Upper lobe of right lung (tissue), 1 donor: ENCODE data around the gene YAP1. TPM values are rescaled to one million over a fixed set of nuclear protein-coding genes. Genes with fewer than 3 reads are reported as not detected.

Experiments
- ATAC-seq: fragments of 200-7000 bp; cut with Tn5 transposase; one replicate; pipeline ENCODE4 v1.9.1; 2020; ENCODE audit warnings: mild to moderate bottlenecking, moderate library complexity
- DNase-seq: peaks from one replicate; pipeline ENCODE4 v3.0.0-alpha.2; 2020
- H3K27ac ChIP-seq: fragments of 200-600 bp; one replicate; pipeline ENCODE4 v1.8.0; 2022
- H3K27me3 ChIP-seq: fragments of 200-600 bp; one replicate; pipeline ENCODE4 v1.8.0; 2022; ENCODE audit warnings: mild to moderate bottlenecking
- H3K36me3 ChIP-seq: fragments of 200-600 bp; one replicate; pipeline ENCODE4 v1.8.0; 2022
- H3K4me1 ChIP-seq: fragments of 200-600 bp; one replicate; pipeline ENCODE4 v1.8.0; 2022
- H3K4me3 ChIP-seq: fragments of 200-600 bp; one replicate; pipeline ENCODE4 v1.8.0; 2022; ENCODE audit warnings: mild to moderate bottlenecking
- H3K9me3 ChIP-seq: fragments of 200-600 bp; one replicate; pipeline ENCODE4 v1.8.0; 2022
- CTCF ChIP-seq: fragments of 200-600 bp; IDR thresholded peaks from one replicate; pipeline ENCODE4 v1.8.0; 2022; ENCODE audit warnings: antibody characterized with exemption
- intact Hi-C: fragments of 100-400 bp; cut with DNase I; formaldehyde crosslinking; loops from one replicate; pipeline ENCODE4 v1.11.0; 2022
- total RNA-seq: library from RNA; stranded (reverse); fragmentation: NEBNext Ultra II Directional; extraction: Animal tissue kit (Norgen Biotek cat#: 25700); gene quantifications from one replicate; pipeline ENCODE4 v1.2.1, GENCODE V29; 2021
- donor health status: DM: no; HTN: yes; CAD: no; lungs with severe emphysema.

YAP1 gene
- total RNA-seq, 1 donor from 2014 or later, result 127 TPM

- no peak overlapping the region for H3K4me3 ChIP-seq
These were observed 106.3 kb downstream of the YAP1 start for GRCh38 chr11:102216433-102217075.

GRCh38 chr11:102220728-102221467 is 110.7 kb downstream of the YAP1 start:
- Histone ChIP-seq H3K9me3 (no peaks in the 10 kb centered on the region), H3K4me1 (peaks cover 4% of the 10 kb centered on the region), H3K36me3 (peaks cover 31% of the 10 kb centered on the region), H3K27ac (no peak overlapping the region), H3K4me3 (no peak overlapping the region), H3K27me3 (no peaks in the 10 kb centered on the region)
- intact Hi-C loops, result no loop called here
- DNase-seq, result no peak
- TF ChIP-seq CTCF, result no peak
- ATAC-seq, result no peak

More at GRCh38 chr11:102216433-102217075, 106.3 kb downstream of the YAP1 start:
- Histone ChIP-seq H3K36me3 (peaks cover 18% of the 10 kb centered on the region), H3K27me3 (no peaks in the 10 kb centered on the region), H3K9me3 (no peaks in the 10 kb centered on the region), H3K4me1 (no peaks in the 10 kb centered on the region), H3K27ac (peak overlapping the region; percentile 14)
- intact Hi-C loops, result no loop called here
- ATAC-seq (no peak), DNase-seq (no peak)
- no peak for TF ChIP-seq CTCF

- intact Hi-C loops, result no loop called here
- TF ChIP-seq CTCF, result no peak
- no peaks in the 10 kb centered on the region for H3K9me3 ChIP-seq
- peaks cover 11% of the 10 kb centered on the region for H3K4me1 ChIP-seq
- H3K36me3 ChIP-seq, result peaks cover 28% of the 10 kb centered on the region
- ATAC-seq (no peak), DNase-seq (no peak)
- no peak overlapping the region for H3K27ac ChIP-seq
- no peak overlapping the region for H3K4me3 ChIP-seq
- H3K27me3 ChIP-seq, result no peaks in the 10 kb centered on the region
These were observed 113.6 kb downstream of the YAP1 start for GRCh38 chr11:102223859-102224258.

- DNase-seq (no peak), ATAC-seq (no peak)
- H3K27ac ChIP-seq, result no peak overlapping the region
- no peaks in the 10 kb centered on the region for H3K27me3 ChIP-seq
- intact Hi-C loops, result no loop called here
- no peaks in the 10 kb centered on the region for H3K9me3 ChIP-seq
- no peak for TF ChIP-seq CTCF
- peaks cover 39% of the 10 kb centered on the region for H3K36me3 ChIP-seq
- no peak overlapping the region for H3K4me3 ChIP-seq
- peaks cover 11% of the 10 kb centered on the region for H3K4me1 ChIP-seq
These were observed 115.7 kb downstream of the YAP1 start for GRCh38 chr11:102225689-102226568.

GRCh38 chr11:102226702-102227490 is 116.6 kb downstream of the YAP1 start:
- no peak for DNase-seq
- Histone ChIP-seq H3K27me3 (no peaks in the 10 kb centered on the region), H3K4me3 (no peak overlapping the region), H3K4me1 (peaks cover 11% of the 10 kb centered on the region), H3K36me3 (peaks cover 39% of the 10 kb centered on the region), H3K9me3 (no peaks in the 10 kb centered on the region), H3K27ac (no peak overlapping the region)
- intact Hi-C loops, result no loop called here
- TF ChIP-seq CTCF, result no peak
- peak; percentile 75 for ATAC-seq
